NCI-H2196 (cell line): ENCODE results near the gene SYT7.
"Not testable (repeated sequence)": the region's sequence is repeated elsewhere in the genome, so short reads cannot be mapped to it uniquely, and the experiment has no call there.

Source experiments
- DNase-seq: peaks from one replicate; lab custom pipeline; 2025; ENCODE audit not compliant: unreplicated experiment; lab: John Stamatoyannopoulos, UW

SYT7 gene

GRCh38 chr11:61482513-61482912 is 98.4 kb downstream of the SYT7 start:
- DNase-seq: no peak

- DNase-seq: no peak
Observed at GRCh38 chr11:61481806-61482205, 99.1 kb downstream of the SYT7 start.

- DNase-seq: peak; percentile 67
Observed at GRCh38 chr11:61480994-61481335, 99.9 kb downstream of the SYT7 start.

- no peak for DNase-seq
Observed at GRCh38 chr11:61480261-61480993, 100.4 kb downstream of the SYT7 start.

GRCh38 chr11:61479360-61480058 is 101.4 kb downstream of the SYT7 start:
- DNase-seq: not testable (repeated sequence)

- peak; percentile 33 for DNase-seq
Observed at GRCh38 chr11:61477727-61478148, 103.1 kb downstream of the SYT7 start.

- DNase-seq: no peak
Observed at GRCh38 chr11:61477126-61477525, 103.8 kb downstream of the SYT7 start.

GRCh38 chr11:61476371-61476770 is 104.5 kb downstream of the SYT7 start:
- no peak for DNase-seq

- no peak for DNase-seq
Observed at GRCh38 chr11:61475433-61475832, 105.4 kb downstream of the SYT7 start.

- DNase-seq: no peak
Observed at GRCh38 chr11:61474013-61474643, 106.7 kb downstream of the SYT7 start.

- no peak for DNase-seq
Observed at GRCh38 chr11:61473370-61474012, 107.4 kb downstream of the SYT7 start.

GRCh38 chr11:61472868-61473267 is 108.0 kb downstream of the SYT7 start:
- DNase-seq: no peak

- DNase-seq: no peak
Observed at GRCh38 chr11:61472282-61472681, 108.6 kb downstream of the SYT7 start.

- DNase-seq: no peak
Observed at GRCh38 chr11:61468002-61468401, 112.9 kb downstream of the SYT7 start.

GRCh38 chr11:61467602-61468001 is 113.3 kb downstream of the SYT7 start:
- DNase-seq: not testable (repeated sequence)
